Activated CD8-positive, alpha-beta memory T cell treated with anti-CD3 and anti-CD28 coated beads for 24 hours (primary cell): ENCODE measurements around the gene ARHGAP24.

ENCODE experiments used
- DNase-seq: peaks from one replicate; pipeline ENCODE4 v3.0.0-alpha.2; 2020

The ARHGAP24 gene

GRCh38 chr4:85591406-85592098, 116.6 kb downstream of the ARHGAP24 start:
- DNase-seq: no peak

GRCh38 chr4:85595098-85595775, 120.3 kb downstream of the ARHGAP24 start:
- DNase-seq: no peak

DNA sequence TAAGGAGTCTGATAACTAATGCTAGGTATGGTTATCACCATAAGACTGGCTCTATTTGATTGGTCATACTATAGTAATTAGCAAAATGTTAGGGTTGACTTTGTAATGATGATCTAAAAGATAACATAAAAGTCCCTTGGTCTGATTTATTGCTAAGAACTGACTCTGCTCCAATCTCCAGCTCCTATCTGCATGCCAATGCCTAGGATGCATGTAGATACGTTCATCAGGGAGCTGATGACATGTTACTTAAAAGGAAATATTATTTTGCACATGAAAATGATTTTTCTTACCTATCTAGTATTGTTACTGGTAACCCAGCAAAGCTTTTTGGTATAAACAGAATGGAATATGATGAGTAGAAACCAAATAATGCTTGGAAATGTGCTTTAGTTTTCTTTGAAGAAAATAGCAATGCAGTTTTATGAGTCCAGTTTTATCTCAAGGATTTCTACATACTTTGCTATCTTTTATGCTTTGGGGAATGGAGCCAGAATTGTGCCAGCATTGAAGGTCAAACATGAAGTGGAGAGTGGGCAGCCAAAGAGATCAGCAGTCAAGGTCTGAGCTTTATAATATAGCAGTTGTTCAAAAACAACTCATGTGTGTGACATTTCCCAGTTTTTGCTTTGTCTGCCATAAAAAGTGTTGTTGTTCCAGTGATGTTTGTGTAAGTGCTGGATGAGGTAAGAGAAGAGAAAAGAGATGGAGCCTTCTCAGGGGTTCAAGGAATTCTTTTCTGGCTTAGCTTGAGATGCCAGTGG, 121.0 kb downstream of the ARHGAP24 start:
- DNase-seq: no peak

DNA sequence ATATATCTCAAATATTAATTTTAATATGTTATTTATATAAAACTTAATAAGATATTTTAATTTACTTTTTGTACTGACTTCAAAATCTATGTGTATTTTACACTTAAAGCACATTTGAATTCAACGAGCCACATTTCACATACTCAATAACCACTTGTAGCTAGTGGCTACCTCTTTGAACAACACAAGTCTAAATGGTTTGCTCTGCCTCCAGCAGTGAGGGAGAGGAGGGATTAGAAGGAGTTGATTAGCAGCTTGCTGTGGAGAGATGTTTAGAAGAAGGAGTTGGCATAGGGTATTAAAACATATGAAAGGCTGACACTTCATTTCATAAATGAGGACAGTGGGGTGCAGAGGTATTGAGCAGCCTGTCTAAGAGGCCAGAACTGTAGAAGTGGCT, 124.0 kb downstream of the ARHGAP24 start:
- DNase-seq: no peak

- no peak for DNase-seq
Observed at GRCh38 chr4:85600501-85600900, 125.6 kb downstream of the ARHGAP24 start.

- DNase-seq: no peak
Observed at GRCh38 chr4:85603437-85604336, 128.7 kb downstream of the ARHGAP24 start.

DNA sequence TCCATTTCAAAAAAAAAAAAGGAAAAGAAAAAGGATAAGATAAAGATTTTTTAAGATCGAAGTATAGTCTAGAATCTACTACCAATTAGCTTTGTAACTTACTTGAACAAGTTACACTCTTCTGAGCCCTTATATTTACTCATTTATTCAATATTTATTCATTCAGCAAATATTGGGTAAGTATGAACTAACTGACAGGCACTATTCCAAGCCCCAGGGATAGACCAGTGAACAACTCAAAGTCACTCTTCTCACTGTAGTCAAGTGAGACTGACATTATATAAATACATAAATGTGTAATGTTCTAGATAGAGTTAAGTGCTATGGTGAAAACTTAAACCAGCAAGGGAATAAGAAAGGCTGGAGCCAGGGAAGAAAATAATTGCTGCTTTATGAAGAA, 131.6 kb downstream of the ARHGAP24 start:
- no peak for DNase-seq

DNA sequence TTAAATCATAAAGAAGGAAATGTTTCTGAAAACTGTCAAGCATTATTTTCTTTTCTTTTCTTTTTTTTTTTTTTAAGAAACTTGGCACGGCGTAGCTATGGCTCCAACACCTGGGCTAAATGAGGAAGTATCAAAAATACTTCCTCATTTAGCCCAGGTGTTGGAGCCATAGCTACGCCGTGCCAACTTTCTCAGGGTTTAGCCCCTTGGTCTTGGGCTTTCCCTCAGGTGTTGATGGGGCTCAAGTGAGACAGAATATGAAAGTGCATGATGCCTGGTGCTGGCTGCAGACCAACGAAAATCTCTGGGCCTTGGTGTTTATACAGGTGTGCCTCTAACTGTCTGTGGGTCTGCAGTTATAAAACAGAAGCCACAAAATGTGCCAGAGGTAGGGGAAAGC, 132.7 kb downstream of the ARHGAP24 start:
- no peak for DNase-seq

- DNase-seq: no peak
Observed at GRCh38 chr4:85610450-85610849, 135.5 kb downstream of the ARHGAP24 start.

- DNase-seq: no peak
Observed at GRCh38 chr4:85611661-85612060, 136.7 kb downstream of the ARHGAP24 start.

DNA sequence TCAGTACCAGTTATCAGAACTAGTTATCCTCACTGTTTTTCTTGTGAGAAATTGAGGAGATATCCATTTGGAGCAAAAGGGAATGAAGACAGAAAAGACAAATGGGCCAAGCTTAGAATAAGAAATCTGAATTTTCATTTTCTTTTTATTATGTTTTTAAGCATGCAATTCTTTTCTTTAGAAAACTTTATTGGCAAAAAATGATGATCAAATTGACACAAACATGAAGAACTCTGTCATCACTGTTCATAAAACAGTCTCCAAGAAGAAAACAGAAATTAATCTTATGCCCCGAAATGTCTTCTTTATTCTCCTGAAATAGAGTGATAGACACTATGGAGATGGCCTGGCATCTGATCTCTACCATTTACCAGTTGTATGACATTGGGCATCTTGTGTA, 139.0 kb downstream of the ARHGAP24 start:
- no peak for DNase-seq

DNA sequence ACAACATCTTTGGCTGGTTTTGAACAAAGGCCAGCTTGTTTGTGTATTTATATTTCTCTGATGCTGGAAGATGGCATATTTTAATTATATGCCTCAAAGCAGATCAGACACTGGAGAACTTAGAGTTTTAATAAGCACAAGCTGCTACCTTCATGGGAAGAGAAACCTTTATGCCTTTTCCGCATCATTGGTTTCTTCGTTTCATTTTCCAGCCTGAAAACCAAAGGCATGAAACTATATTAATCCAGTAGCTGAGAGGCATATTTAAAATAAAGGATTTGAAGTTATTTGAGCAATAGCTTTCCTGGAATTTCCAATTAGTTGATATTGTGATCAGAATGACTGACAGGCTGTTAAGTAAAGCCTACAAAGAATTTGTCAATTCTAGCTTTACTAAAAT, 141.0 kb downstream of the ARHGAP24 start:
- DNase-seq: no peak

DNA sequence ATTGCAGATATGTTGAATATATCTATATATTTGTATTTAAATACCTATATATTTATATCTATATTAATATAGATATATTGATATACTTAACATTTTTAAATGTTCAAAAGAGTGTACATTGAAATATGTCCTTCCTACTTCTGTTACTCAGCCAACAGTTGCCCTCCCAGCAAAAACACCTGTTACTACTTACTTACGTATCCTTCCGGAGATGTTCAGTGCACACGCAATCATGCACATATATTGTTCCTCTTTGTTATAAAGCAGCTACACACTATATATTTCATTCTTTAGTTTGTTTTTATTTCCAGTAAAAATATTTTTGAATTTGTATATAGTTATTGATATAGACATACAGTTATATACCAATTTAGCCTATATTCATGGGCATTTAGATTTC, 142.3 kb downstream of the ARHGAP24 start:
- no peak for DNase-seq

GRCh38 chr4:85632981-85633380, 158.0 kb downstream of the ARHGAP24 start:
- no peak for DNase-seq

- no peak for DNase-seq
Observed at GRCh38 chr4:85637778-85638177, 162.8 kb downstream of the ARHGAP24 start.

GRCh38 chr4:85639946-85640345, 165.0 kb downstream of the ARHGAP24 start:
- no peak for DNase-seq

GRCh38 chr4:85642356-85643100, 167.6 kb downstream of the ARHGAP24 start:
- no peak for DNase-seq

GRCh38 chr4:85644061-85644460, 169.1 kb downstream of the ARHGAP24 start:
- DNase-seq: no peak

DNA sequence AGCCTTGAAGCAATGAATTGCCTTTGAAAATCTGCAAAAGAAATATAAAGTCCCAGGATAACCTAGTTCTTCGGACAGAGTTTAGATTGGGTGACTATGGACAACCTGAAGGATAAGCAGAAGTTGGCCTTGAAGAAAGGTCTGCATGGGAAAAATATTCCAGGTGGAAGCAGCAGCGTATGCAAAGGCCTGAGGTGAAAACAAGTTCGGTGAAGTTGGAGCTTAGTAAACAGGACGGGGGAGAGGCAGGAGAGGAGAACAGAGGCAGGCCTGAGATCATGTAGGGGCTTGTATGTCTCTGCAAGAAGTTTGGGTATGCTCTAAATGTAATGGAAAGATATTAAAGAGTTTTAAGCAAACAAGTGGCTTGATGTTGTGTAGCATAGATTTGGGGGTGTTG, 176.0 kb downstream of the ARHGAP24 start:
- DNase-seq: no peak

DNA sequence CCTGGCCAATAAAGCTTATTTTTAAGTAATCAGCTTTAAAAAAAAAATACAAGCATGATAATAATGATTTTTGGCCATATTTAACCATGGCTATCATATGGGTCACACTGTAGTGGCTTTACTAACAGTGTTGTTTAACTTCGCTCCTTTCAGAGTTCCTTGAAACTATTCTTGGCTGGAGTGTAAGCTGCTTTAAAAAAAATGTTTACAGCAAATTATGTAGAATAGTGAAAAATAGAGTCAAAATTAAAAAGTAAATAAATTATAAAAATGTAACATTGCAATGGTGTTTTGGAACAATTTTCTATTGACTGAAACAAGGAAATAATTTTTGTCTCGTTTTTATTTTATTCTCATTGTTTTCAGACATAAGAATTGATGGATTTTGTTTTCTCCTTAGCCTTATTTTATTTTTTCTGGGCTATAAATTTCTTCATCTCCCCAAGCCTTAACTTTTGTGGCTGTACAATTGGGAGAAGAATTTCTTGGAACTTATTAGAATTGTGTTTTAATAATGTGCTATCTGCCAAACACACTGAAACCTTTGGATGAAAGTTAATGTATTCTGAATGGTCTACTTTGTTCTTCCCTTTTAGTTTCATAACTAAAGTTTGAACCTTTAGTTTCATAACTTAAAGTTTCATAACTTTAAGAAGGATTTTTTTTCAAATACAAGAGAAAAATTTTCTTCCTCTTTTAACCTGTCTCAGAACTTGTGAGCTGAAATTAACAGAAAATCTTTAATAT, 182.0 kb downstream of the ARHGAP24 start:
- no peak for DNase-seq

- DNase-seq: no peak
Observed at GRCh38 chr4:85658766-85659439, 184.0 kb downstream of the ARHGAP24 start.
